NCI-H345 (cell line): ENCODE data around the gene ERMARD.
"Not testable (repeated sequence)": the region's sequence is repeated elsewhere in the genome, so short reads cannot be mapped to it uniquely, and the experiment has no call there.

Experiments used
- DNase-seq: peaks from one replicate; lab custom pipeline; 2025; lab: John Stamatoyannopoulos, UW

ERMARD gene

GRCh38 chr6:169738204-169738975 is 13.0 kb upstream of the ERMARD start:
- peak; percentile 57 for DNase-seq

DNA sequence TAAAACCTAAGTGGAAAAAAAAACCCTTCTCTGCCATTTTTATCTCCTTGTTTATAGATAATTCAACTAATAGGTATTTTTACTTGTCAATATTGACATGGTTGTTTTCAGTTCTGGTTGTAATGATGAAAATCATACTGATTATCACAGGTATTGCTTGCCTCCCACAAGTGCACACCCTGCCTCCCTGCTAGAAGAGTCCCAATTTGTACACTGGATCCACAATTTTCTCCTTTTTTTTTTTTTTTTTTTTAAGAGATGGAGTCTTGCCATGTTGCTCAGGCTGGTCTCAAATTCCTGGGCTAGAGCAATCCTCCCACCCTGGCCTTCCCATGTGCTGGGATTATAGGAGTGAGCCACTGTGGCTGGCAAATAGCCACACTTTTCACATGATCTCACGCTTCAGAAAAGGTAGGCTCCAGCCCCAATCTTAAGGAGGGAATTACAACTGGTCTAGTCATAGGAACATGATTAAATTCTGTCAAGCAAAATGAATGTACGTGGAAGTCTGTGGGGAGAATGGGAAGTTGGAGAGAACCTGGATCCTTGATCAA is 12.4 kb upstream of the ERMARD start:
- DNase-seq: no peak

DNA sequence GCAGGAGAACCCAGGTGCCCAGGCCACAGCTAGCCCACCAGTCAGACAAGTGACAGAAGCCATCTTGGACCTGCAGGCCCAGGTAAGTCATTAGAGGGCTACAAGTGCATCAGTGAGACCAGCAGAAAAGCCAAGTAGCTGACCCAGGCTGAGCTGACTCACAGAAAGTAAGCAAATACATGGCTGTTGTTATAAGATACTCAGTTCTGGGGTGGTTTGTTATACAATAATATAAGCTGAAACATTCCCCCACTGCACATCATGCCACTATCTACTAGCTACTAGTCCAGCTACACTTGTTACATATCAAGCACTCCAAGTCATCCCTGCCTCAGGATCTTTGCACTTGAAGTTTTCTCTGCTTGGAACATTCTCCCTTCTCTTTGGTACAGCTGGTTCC is 10.1 kb upstream of the ERMARD start:
- no peak for DNase-seq

DNA sequence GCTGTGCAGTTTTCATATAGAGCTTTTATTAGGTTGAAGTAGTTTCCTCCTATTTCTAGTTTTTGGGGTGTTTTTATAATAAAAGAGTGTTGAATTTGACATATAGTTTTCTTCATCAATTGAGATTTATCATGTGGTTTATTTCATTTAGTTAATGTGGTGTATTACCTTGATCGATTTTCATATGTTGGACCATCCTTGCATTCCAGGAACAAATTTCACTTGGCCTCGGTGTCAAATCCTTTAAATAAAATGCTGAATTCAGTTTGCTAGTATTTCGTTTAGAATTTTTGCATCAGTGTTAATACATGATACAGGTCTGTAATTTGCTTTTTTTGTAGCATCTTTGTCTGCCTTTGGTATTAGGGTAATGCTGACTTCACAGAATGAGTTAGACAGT is 6.0 kb upstream of the ERMARD start:
- no peak for DNase-seq

DNA sequence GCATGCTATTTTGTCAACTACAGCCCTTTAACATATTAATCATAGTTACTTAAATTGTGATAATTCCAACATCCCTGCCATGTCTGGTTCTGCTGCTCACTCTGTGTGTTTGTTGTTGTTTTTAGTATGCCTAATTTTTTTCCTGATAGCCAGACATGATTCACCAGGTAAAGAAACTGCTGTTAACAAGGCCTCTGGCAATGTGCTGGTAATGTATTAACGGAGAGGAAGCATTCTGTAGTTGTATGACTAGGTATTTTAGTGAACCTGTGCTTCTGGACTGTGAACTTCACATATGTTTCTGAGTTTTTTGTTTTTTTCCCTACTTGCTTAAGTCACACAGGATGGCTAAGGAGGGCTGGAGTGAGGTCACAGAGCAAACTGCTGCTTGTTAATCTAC is 4.9 kb upstream of the ERMARD start:
- no peak for DNase-seq

DNA sequence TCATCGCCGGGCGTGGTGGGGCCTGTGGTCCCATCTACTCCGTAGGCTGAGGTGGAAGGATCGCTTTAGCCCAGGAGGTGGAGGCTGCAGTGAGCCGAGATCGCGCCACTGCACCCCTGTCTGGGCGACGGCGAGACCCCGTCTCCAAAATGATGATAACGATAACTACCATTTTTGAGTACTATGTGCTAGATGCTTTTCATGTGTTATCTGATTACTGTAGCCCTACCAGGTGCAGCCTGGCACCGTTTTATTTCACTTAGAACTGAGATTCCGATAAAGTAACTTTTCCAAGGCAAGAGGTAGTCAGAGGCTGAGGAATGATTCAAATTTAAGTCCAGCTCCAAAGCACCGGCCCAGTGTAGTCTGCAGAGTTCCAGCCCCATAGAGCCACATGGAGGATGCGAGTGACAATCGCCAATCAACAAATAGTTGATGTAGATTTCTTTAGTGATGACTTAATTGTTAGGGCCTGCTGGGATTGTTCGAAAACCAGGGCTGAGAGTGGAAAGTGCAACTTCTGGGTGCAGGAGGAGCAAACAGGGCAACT is 727 bp downstream of the ERMARD start:
- DNase-seq: no peak

DNA sequence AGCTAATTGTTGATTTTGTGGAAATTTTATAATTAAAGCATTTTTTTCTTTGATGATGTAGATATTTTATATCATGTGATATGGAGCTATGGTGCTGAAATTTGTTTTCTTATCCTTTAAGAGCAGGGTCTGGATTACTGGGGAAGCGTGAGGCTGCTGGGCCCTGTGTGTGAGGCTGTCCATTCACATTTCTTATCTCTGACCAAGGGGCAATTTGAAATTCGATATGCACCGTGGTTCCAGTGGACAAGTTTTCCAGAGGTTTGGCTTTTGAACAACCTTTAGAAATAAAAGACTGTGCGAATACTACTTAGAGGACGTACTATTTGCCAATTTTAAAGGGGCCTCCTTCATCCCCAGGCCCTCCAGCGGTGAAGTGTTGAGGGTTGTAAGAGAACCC is 3.7 kb downstream of the ERMARD start:
- no peak for DNase-seq

DNA sequence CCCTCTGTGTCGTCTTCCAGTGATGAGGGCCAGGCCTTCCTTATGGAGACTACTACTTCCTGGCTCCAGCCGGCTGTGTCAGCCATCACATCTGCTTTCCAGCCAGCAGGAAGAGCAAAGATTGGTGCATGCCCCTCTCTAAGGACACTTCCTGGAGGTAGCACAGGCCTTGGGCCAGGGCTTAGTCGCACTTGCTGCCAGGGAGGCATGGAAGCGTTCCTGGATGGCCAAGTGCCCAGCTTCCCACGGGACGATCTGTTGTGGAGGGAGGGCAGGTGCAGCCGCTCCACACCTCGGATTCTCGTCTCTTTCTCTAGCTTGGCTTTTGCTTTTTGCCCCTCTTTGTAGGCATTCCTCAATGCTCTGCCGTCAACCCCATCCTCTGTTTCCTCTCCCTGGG is 11.9 kb downstream of the ERMARD start:
- DNase-seq: no peak

DNA sequence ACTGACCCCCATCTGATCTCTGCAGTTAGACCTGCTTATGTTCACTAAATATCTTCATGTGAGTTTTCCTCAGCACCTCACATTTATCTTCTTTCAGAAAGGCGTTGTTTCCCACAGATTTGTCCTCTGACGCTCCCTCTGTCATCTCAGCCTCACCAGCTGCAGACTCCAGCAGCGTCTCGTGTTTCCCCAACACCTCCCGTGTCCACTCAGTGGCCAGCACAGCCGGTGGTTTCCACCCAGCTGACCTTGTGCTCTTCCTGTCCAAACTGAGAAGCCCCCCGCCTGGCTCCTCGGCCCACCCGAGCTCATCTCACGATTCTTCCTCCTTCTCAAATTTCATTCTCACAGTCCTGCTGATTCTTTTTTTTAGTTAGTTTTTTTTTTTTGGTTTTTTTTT is 12.5 kb downstream of the ERMARD start:
- DNase-seq: no peak

- DNase-seq: not testable (repeated sequence)
Measured at GRCh38 chr6:169765789-169766188, 14.4 kb downstream of the ERMARD start.

DNA sequence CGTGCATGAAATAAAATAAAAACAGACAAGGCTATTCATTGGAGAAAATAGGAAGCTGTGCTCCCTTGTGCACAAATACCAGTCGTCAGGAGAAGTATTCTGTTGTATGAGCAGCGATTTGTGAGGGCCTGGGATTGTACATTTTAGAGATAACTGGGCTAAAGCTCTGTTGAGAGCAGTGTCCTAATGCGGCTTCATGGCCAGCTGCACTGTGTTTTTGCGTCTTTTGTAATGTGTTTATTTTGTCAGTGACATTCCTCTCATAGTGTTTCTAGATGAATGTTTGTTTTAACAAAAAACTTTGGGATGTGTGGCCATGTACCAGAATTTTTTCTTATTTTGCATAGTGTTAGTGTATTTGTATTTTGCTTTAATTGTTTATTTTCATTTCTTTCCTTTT is 14.8 kb downstream of the ERMARD start:
- DNase-seq: no peak

DNA sequence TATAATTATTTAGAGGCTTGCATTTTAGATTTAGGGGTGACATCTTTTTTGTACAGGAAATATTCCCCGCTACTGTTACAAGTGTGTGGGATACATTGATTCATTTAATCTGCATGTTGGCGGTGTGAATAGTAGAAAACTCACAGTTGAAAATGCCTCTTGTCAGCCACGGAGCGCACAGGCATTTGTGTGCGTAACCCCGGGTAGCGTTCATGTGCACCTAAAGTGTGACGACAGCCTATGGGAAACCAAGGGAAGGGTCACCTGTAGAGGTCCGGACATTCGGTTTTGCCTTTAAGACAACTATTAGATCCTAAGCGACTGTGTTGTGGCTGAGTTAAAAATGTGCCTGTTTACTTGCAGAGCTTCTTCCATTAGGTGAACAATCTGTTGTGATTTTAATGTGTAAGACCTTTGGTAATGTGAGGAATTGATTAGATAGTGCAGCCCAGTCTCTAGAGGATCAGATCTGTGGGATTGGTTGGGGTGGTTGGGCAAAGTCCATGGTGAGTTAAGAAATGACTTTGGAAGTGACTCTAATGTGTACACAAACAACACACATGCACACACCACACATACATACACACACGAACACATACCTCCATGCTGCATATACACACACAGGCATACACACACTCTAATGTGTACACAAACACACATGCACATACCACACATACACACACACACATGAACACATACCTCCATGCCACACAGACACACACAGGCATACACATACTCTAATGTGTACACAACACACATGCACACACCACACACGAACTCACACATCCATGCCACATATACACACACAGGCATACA is 15.7 kb downstream of the ERMARD start:
- no peak for DNase-seq

DNA sequence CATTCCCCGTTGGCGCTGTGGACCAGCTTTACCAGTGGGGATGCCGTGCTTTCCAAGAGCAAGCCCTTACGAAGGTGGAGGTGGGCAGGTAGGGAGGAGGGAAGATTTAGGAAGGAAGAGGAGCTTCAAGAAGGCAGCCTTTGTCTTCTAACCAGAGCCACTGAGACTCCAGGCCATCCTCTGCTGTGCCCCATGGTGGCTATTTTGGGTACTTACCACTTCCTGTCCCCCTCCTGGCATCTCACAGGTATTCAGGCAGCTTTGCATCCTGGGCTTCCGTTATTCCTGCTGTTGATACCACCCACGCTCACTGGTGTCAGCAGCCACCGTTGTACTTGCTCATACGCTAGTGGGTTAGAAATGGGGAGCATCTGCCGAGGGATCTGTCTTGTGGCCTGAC is 22.9 kb downstream of the ERMARD start:
- no peak for DNase-seq

- DNase-seq: no peak
Measured at GRCh38 chr6:169775321-169775720, 23.9 kb downstream of the ERMARD start.

DNA sequence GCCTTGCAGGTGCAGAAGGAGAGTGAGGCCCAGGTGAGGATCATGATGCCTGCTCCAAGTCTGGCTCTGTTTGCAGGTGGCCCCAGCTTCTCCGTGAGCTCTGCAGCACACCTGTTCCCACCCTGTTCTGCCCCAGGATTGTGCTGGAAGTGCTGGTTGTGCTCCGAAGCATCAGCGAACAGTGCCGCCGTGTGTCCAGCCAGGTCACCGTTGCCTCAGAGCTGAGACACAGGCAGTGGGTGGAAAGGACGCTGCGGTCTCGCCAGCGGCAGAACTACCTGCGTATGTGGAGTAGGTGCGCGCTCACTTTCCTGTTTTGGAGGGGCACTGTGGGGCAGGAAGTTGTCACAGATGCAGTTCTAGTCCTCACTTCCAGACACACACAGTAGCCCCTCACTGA is 25.0 kb downstream of the ERMARD start:
- no peak for DNase-seq

- DNase-seq: no peak
Measured at GRCh38 chr6:169777896-169778295, 26.5 kb downstream of the ERMARD start.

DNA sequence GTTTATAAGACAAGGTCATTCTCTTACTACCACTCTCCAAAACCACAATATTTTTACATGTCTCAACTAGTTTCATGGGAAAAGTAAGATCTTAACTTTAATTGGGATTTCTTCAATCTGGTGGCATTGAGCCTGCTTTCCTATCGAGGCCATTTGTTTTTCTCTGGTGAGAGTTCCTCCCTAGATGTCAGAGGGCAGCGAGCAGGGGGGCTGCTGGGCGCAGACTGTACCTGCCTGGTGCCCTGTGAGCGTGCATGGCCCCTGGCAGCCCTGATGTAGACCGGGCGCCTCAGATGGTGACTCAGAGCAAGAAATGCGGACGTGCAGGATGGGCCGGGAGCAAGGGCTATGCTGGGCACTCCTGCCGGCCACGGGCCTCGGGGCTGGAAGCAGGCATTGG is 27.2 kb downstream of the ERMARD start:
- no peak for DNase-seq

DNA sequence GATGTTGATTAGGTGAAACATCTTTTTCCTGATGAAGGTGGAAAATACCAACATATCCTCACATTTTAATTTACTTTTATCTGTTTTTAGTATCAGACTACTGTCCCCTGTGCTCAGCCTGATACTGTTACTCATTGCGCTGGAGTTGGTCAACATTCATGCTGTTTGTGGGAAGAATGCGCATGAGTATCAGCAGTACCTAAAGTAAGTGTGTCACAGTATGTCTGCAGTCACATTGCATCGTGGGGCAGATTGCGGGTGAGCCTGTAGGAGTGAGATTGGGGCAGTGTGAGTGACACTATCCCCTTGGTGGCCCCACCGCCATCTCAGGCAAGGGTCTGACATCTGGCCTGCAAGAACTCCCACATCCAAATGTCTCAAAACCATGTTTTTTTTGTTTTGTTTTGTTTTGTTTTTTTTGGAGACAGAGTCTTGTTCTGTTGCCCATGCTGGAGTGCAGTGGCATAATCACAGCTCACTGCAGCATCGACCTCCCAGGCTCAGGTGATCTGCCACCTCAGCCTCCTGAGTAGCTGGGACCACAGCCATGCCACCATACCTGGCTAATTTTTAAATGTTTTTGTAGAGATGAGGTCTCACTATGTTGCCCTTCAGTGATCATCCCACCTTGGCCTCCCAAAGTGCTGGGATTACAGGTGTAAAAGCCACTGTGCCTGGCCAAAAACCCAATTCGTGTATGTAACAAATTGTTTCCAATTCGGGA is 27.8 kb downstream of the ERMARD start:
- DNase-seq: no peak

GRCh38 chr6:169779896-169780295 is 28.5 kb downstream of the ERMARD start:
- no peak for DNase-seq

DNA sequence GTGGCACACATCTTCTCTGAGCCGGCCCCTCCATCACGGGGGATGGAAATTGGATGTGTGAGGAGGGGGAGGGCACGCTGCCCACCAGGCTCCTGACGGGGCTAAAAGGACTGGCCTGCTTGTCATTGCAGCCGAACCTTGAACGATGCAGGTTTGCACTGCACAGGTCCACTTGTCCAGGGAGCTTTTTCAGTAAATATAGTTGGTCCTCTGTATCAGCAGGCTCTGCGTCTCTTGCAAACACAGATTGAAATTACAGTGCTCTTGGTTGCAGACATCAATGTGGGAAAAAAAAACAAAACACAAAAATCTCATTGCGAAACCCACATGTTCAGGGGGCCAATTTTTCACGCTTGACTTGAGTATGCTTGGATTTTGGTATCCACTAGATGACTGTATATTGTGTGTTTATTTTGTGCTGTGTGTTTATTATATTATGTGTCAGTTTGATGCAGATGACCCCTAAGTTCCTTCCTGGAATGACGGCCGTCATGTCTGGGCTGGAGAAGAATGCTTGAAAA is 29.2 kb downstream of the ERMARD start:
- no peak for DNase-seq

- DNase-seq: no peak
Measured at GRCh38 chr6:169782966-169783365, 31.5 kb downstream of the ERMARD start.

- no peak for DNase-seq
Measured at GRCh38 chr6:169783401-169783800, 32.0 kb downstream of the ERMARD start.
